Measurements from ENCODE around the gene FGF9.

GRCh38 chr13:21736926-21737325 lies 66.1 kb downstream of the FGF9 start:
- TF ChIP-seq, protein P1, sequence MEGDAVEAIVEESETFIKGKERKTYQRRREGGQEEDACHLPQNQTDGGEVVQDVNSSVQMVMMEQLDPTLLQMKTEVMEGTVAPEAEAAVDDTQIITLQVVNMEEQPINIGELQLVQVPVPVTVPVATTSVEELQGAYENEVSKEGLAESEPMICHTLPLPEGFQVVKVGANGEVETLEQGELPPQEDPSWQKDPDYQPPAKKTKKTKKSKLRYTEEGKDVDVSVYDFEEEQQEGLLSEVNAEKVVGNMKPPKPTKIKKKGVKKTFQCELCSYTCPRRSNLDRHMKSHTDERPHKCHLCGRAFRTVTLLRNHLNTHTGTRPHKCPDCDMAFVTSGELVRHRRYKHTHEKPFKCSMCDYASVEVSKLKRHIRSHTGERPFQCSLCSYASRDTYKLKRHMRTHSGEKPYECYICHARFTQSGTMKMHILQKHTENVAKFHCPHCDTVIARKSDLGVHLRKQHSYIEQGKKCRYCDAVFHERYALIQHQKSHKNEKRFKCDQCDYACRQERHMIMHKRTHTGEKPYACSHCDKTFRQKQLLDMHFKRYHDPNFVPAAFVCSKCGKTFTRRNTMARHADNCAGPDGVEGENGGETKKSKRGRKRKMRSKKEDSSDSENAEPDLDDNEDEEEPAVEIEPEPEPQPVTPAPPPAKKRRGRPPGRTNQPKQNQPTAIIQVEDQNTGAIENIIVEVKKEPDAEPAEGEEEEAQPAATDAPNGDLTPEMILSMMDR (IDR thresholded peaks at IDR 0.05 in 2 of 3, conservative IDR thresholded peaks at IDR 0.05 in 1 of 3; ENCODE audit: borderline replicate concordance in 1 of 3, insufficient read depth in 1 of 3, low read depth in 2 of 3, low read length in 2 of 3), result no peak
- TF ChIP-seq YY1 (IDR thresholded peaks at IDR 0.05; ENCODE audit: extremely low read depth, insufficient replicate concordance, low read depth, low read length) (no peak), POLR2A (IDR thresholded peaks at IDR 0.05; ENCODE audit: borderline replicate concordance, extremely low read depth, insufficient read depth, insufficient read length) (no peak), ZNF274 (IDR thresholded peaks at IDR 0.05; ENCODE audit: low read depth, low read length) (no peak), SP1 (IDR thresholded peaks at IDR 0.05; ENCODE audit: low read depth) (no peak), EGR1 (IDR thresholded peaks at IDR 0.05; ENCODE audit: low read depth) (no peak), REST (IDR thresholded peaks at IDR 0.05; ENCODE audit: low read depth) (no peak), ATF3 (IDR thresholded peaks at IDR 0.05) (no peak), EZH2 (IDR thresholded peaks at IDR 0.05) (no peak), ZFX (IDR thresholded peaks at IDR 0.05) (no peak), EZH2phosphoT487 (IDR thresholded peaks at IDR 0.05; ENCODE audit: borderline replicate concordance) (no peak)
